K562 (cell line): ENCODE measurements around the gene RUNDC3A. TPM values are rescaled to one million over a fixed set of nuclear protein-coding genes. Genes with fewer than 3 reads are reported as not detected.

Source experiments
- ATAC-seq: fragments of 200-7000 bp; cut with Tn5 transposase; 3 replicates; pipeline ENCODE4 v1.9.1; 2020; ENCODE audit warnings: moderate library complexity
- BruUV-seq: library from RNA; stranded (reverse); fragments of 400-500 nt; replicated peaks from 2 replicates; lab custom pipeline; 2021; lab: Mats Ljungman, UMichigan
- CTCF ChIA-PET: fragments of 300-600 bp; formaldehyde crosslinking; extraction: SDS; loops from one replicate; lab custom pipeline; 2021; ENCODE audit warnings: low intra/inter-chr PET ratio; lab: Yijun Ruan, JAX
- POLR2A ChIA-PET: fragments of 300-600, 350-650 bp; sonication (Branson Sonifier 250); formaldehyde crosslinking; extraction: SDS; loops from one replicate; lab custom pipeline; 2021; ENCODE audit warnings: antibody characterized with exemption, inconsistent platforms; lab: Yijun Ruan, JAX
- DNase-seq, 4 experiments: peaks; one replicate each; pipeline versions ENCODE4 v3.0.0 to v3.0.0-alpha.2; 2011 to 2018; ENCODE audit warnings: low spot score in 3 of 4, mixed read lengths in 3 of 4; ENCODE audit errors: extremely low read depth in 1 of 4
- FAIRE-seq: peaks from 2 replicates; lab custom pipeline; 2011; peaks lifted over from hg19 to GRCh38; lab: Jason Lieb, UNC
- H2AFZ ChIP-seq: 2 replicates; pipeline ENCODE4 v1.6.0; 2011; ENCODE audit warnings: low read depth, low read length, control low read depth, inconsistent platforms
- H3K27ac ChIP-seq: fragments of 200-600 bp; 3 replicates; pipeline ENCODE4 v1.8.0; 2011; ENCODE audit warnings: low read depth, mild to moderate bottlenecking, control low read depth, inconsistent platforms, low read length, moderate library complexity, mixed read lengths; ENCODE audit errors: extremely low read depth
- H3K27me3 ChIP-seq, 2 experiments: fragments of 300-600 bp in 1 of 2; 2 replicates in 1 of 2; 3 replicates in 1 of 2; pipeline versions ENCODE4 v1.6.0 to v1.8.0; 2011; ENCODE audit warnings: inconsistent platforms in 2 of 2, low read length in 2 of 2, mild to moderate bottlenecking in 1 of 2, mixed read lengths in 1 of 2, moderate library complexity in 1 of 2; ENCODE audit not compliant: control insufficient read depth in 2 of 2, insufficient read depth in 2 of 2
- H3K36me3 ChIP-seq: fragments of 300-600 bp; 3 replicates; pipeline ENCODE4 v1.8.0; 2011; ENCODE audit warnings: mild to moderate bottlenecking, low read length, inconsistent platforms; ENCODE audit not compliant: control insufficient read depth, insufficient read depth
- H3K4me1 ChIP-seq, 2 experiments: fragments of 200-600 bp in 1 of 2; replicated peaks in 1 of 2; 2 replicates in 1 of 2; 3 replicates in 1 of 2; pipeline versions ENCODE4 v1.5.1 to v1.8.0; 2011; ENCODE audit warnings: inconsistent platforms in 2 of 2, low read length in 2 of 2, mild to moderate bottlenecking in 1 of 2, mixed read lengths in 1 of 2, moderate library complexity in 1 of 2; ENCODE audit not compliant: control insufficient read depth in 2 of 2, insufficient read depth in 2 of 2
- H3K4me2 ChIP-seq: 2 replicates; pipeline ENCODE4 v1.6.1; 2011; ENCODE audit warnings: low read length, control low read depth, inconsistent platforms, mixed read lengths; ENCODE audit not compliant: insufficient read depth
- H3K4me3 ChIP-seq: fragments of 200-600 bp; sonication (generic), shearing (Covaris generic); 2 replicates; pipeline ENCODE4 v1.5.1; 2016; ENCODE audit warnings: control low read depth, inconsistent platforms
- H3K79me2 ChIP-seq: fragments of 200-600 bp; 3 replicates; pipeline ENCODE4 v1.8.0; 2011; ENCODE audit warnings: low read length, inconsistent platforms; ENCODE audit not compliant: control insufficient read depth, insufficient read depth
- H3K9ac ChIP-seq, 2 experiments: 2 replicates each; pipeline versions ENCODE4 v1.6.0 to v1.6.1; 2011; ENCODE audit warnings: low read depth in 2 of 2, low read length in 2 of 2, control low read depth in 1 of 2, inconsistent platforms in 1 of 2, mild to moderate bottlenecking in 1 of 2, mixed read lengths in 1 of 2; ENCODE audit not compliant: insufficient read depth in 1 of 2
- H3K9me1 ChIP-seq: one replicate; pipeline ENCODE4 v1.6.0; 2011; ENCODE audit warnings: inconsistent platforms, mild to moderate bottlenecking, low read length, moderate library complexity; ENCODE audit not compliant: control insufficient read depth, insufficient read depth
- H3K9me3 ChIP-seq: replicated peaks from 2 replicates; pipeline ENCODE4 v1.5.1; 2011; ENCODE audit warnings: low read depth, low read length, inconsistent platforms; ENCODE audit not compliant: control insufficient read depth, insufficient read depth
- H4K20me1 ChIP-seq: replicated peaks from 2 replicates; pipeline ENCODE4 v1.6.1; 2011; ENCODE audit warnings: low read length, inconsistent platforms, mixed read lengths; ENCODE audit not compliant: control insufficient read depth, insufficient read depth
- FOSL1 ChIP-seq: fragments of 200-800 bp; sonication (Bioruptor generic); conservative IDR thresholded peaks from 2 replicates; pipeline ENCODE4 v1.6.1; 2016; ENCODE audit warnings: missing genetic modification characterization, missing compliant biosample characterization
- MGA ChIP-seq: fragments of 450-650 bp; IDR thresholded peaks from 2 replicates; pipeline ENCODE4 v1.6.1; 2016; ENCODE audit warnings: mild to moderate bottlenecking, moderate library complexity
- NRF1 ChIP-seq, 2 experiments: fragments of 450-650 bp; IDR thresholded peaks in 1 of 2; conservative IDR thresholded peaks in 1 of 2; 2 replicates each; pipeline ENCODE4 v1.6.1; 2014; ENCODE audit warnings: mild to moderate bottlenecking in 2 of 2
- POLR2G ChIP-seq: fragments of 200-400 bp; formaldehyde crosslinking; IDR thresholded peaks from 2 replicates; pipeline ENCODE4 v1.6.1; 2017; ENCODE audit warnings: low read depth, mild to moderate bottlenecking, antibody characterized with exemption, low read length, moderate library complexity
- RAD51 ChIP-seq: fragments of 450-650 bp; IDR thresholded peaks from 2 replicates; pipeline ENCODE4 v1.7.1; 2016; ENCODE audit warnings: low read depth, mild to moderate bottlenecking, borderline replicate concordance
- TARDBP ChIP-seq: fragments of 450-650 bp; IDR thresholded peaks from 2 replicates; pipeline ENCODE4 v1.6.1; 2016
- TFAP4 ChIP-seq: sonication (generic); formaldehyde crosslinking; IDR thresholded peaks from 2 replicates; pipeline ENCODE4 v1.8.0; 2022; ENCODE audit warnings: missing genetic modification reagents, mild to moderate bottlenecking, moderate library complexity, borderline replicate concordance
- TGIF2 ChIP-seq: sonication (generic); formaldehyde crosslinking; IDR thresholded peaks from 2 replicates; pipeline ENCODE4 v1.8.1; 2022; ENCODE audit warnings: mild to moderate bottlenecking, missing genetic modification reagents, moderate library complexity
- ZNF717 ChIP-seq: fragments of 250-450 bp; sonication (Bioruptor Pico); IDR thresholded peaks from 2 replicates; pipeline ENCODE4 v1.5.0; 2021
- WGBS: fragments of 100-300 bp; shearing (Covaris generic); methylation state at CpG from one replicate; pipeline ENCODE4 v1.1.6; 2016; ENCODE audit warnings: low coverage, mixed read lengths; ENCODE audit not compliant: insufficient coverage; ENCODE audit errors: missing lambda C conversion rate; 5-methylcytosine and 5-hydroxymethylcytosine counted together
- in situ Hi-C: fragments of 300-500 bp; cut with MboI; formaldehyde crosslinking; loops from 4 replicates; pipeline ENCODE4 v1.15.0; 2018; ENCODE audit warnings: inconsistent platforms, mixed read lengths
- intact Hi-C: fragments of 100-400 bp; cut with micrococcal nuclease; formaldehyde crosslinking; loops from 2 replicates; pipeline ENCODE4 v1.14.2; 2022
- polyA plus RNA-seq, 8 experiments: library from polyadenylated mRNA; depleted of rRNA in 4 of 8; stranded (reverse) in 5 of 8; unstranded in 3 of 8; fragments of >200 nt; fragmentation: Nextera tagmentation in 2 of 8; fragmentation: Illumina TruSeq in 1 of 8; extraction: Ambion mirVana in 2 of 8; extraction: Trizol in 1 of 8; gene quantifications; 2 replicates each; pipeline versions ENCODE4 v1.2.1 to v1.2.3, GENCODE V29; 2011 to 2014; ENCODE audit warnings: inconsistent platforms in 1 of 8, missing spikeins in 1 of 8
- total RNA-seq, 7 experiments: library from RNA; depleted of rRNA in 6 of 7; stranded (reverse); fragments of >200 nt in 6 of 7; fragmentation: Illumina TruSeq in 2 of 7; extraction: Trizol in 2 of 7; gene quantifications; 2 replicates each; pipeline versions ENCODE4 v1.2.1 to v1.2.3, GENCODE V29; 2011 to 2021; ENCODE audit warnings: low replicate concordance in 1 of 7

RUNDC3A gene
- total and polyA plus RNA-seq, 9 of the 15 experiments (the other 6 are each of a cell fraction or from before 2014, with no cell fraction given) = not detected

GRCh38 chr17:44314869-44315661 is 6.7 kb downstream of the RUNDC3A start:
- ATAC-seq (peak; percentile 34), FAIRE-seq (no peak), DNase-seq (peak; percentile 48 to 62 (median 58))
- Histone ChIP-seq H3K9ac (peak overlapping the region in 1 of 2 experiments; percentile 72; a peak in 2 of 4 replicates), H3K4me2 (peak overlapping the region; percentile 58), H2AFZ (no peak overlapping the region), H3K27me3 (peaks cover 3 to 38% of the 10 kb centered on the region in 2 experiments; a peak in 4 of 5 replicates), H4K20me1 (peaks cover 8% of the 10 kb centered on the region; the same call in 1 of the 2 replicates), H3K79me2 (no peaks in the 10 kb centered on the region), H3K27ac (no peak overlapping the region), H3K9me1 (peaks cover 6% of the 10 kb centered on the region), H3K4me3 (no peak overlapping the region; the same call in 1 of the 2 replicates), H3K36me3 (peaks cover 15% of the 10 kb centered on the region; the same call in 2 of the 3 replicates), H3K4me1 (peaks cover 5 to 47% of the 10 kb centered on the region in 2 experiments; a peak in 3 of 5 replicates), H3K9me3 (no peaks in the 10 kb centered on the region)
- intact Hi-C loops (no loop called here), in situ Hi-C loops (no loop called here)
- ChIA-PET CTCF (no interaction called here), POLR2A (interaction anchor here (1.1 kb wide), 1 partner anchor 10 kb away, joined by 9 read pairs; the partner anchor contains the start of gene SLC25A39)
- WGBS = 5% methylated on average over 31 of the region's 81 CpGs
- BruUV-seq = no TSS peak
- no peak for TF ChIP-seq MGA
- TF ChIP-seq NRF1 (conservative IDR thresholded peaks at IDR 0.05 in 1 of 2, IDR thresholded peaks at IDR 0.05 in 1 of 2) = peak; percentile 22 to 31; a peak in 2 of 4 replicates
- TF ChIP-seq ZNF717 (CRISPR knock-in tag) = no peak
- peak; percentile 78 for TF ChIP-seq TFAP4 (CRISPR knock-in tag)
- TF ChIP-seq RAD51 = no peak
- TF ChIP-seq TGIF2 (CRISPR knock-in tag) = no peak
- no peak for TF ChIP-seq FOSL1 (tag)
- no peak for TF ChIP-seq TARDBP
- TF ChIP-seq POLR2G = 0 out of 2 replicates have a peak, but pooled peaks have one; percentile 11
